Right atrium auricular region (tissue), 2 donors: Measurements from ENCODE around the gene APOBR. TPM values are rescaled to one million over a fixed set of nuclear protein-coding genes. Genes with fewer than 3 reads are reported as not detected.
A peak's percentile ranks its signal among the peaks of the same experiment; 100 is the strongest.

Experiments
- DNase-seq: peaks from one replicate; pipeline ENCODE4 v3.0.0-alpha.2; 2019; ENCODE audit warnings: low spot score
- H3K27ac ChIP-seq, 2 donors: fragments of 200-600 bp; sonication (generic); 1 replicate in 1 of 2; 2 replicates in 1 of 2; pipeline ENCODE4 v1.5.1; 2016 to 2019
- H3K27me3 ChIP-seq, 2 donors: fragments of 200-600 bp; sonication (generic); one replicate each; pipeline versions ENCODE4 v1.5.1 to v1.6.0; 2017 to 2019
- H3K36me3 ChIP-seq: fragments of 200-600 bp; sonication (generic); one replicate; pipeline ENCODE4 v1.5.1; 2016
- H3K4me1 ChIP-seq, 2 donors: fragments of 200-600 bp; sonication (generic); one replicate each; pipeline versions ENCODE4 v1.5.1 to v1.6.0; 2017 to 2019
- H3K4me3 ChIP-seq, 2 donors: fragments of 200-600 bp; sonication (generic); 1 replicate in 1 of 2; 2 replicates in 1 of 2; pipeline ENCODE4 v1.5.1; 2017 to 2019; ENCODE audit warnings: mild to moderate bottlenecking in 1 of 2, moderate library complexity in 1 of 2
- H3K9me3 ChIP-seq, 2 donors: fragments of 200-600 bp; sonication (generic); one replicate each; pipeline ENCODE4 v1.5.1; 2019
- CTCF ChIP-seq, 2 donors: fragments of 200-600 bp; sonication (generic); IDR thresholded peaks; one replicate each; pipeline ENCODE4 v1.5.1; 2019; ENCODE audit warnings: antibody characterized with exemption in 2 of 2
- total RNA-seq, 2 donors: library from RNA; depleted of rRNA; stranded (reverse); fragments of >200 nt; gene quantifications; one replicate each; pipeline ENCODE4 v1.1.0, GENCODE V29; 2016

Gene APOBR
- total RNA-seq, 2 donors from 2014 or later, result 0.78 to 2.0 TPM

- Histone ChIP-seq H3K36me3 (no peaks in the 10 kb centered on the region), H3K27ac (no peak overlapping the region), H3K9me3 (no peaks in the 10 kb centered on the region), H3K4me3 (no peak overlapping the region), H3K27me3 (no peaks in the 10 kb centered on the region), H3K4me1 (peaks cover 0 to 12% of the 10 kb centered on the region in 2 donors)
- no peak for DNase-seq
- no peak for TF ChIP-seq CTCF (IDR thresholded peaks at IDR 0.05)
Measured at GRCh38 chr16:28529124-28529523, 34.7 kb downstream of the APOBR start.

GRCh38 chr16:28531777-28532744, 37.6 kb downstream of the APOBR start:
- no peaks in the 10 kb centered on the region for H3K9me3 ChIP-seq
- H3K4me3 ChIP-seq, result no peak overlapping the region
- no peaks in the 10 kb centered on the region for H3K27me3 ChIP-seq
- no peak for TF ChIP-seq CTCF (IDR thresholded peaks at IDR 0.05)
- DNase-seq, result peak; percentile 91
- H3K27ac ChIP-seq, result peak overlapping the region; percentile 34 to 68
- H3K4me1 ChIP-seq, result peaks cover 0 to 21% of the 10 kb centered on the region in 2 donors
- peaks cover 17% of the 10 kb centered on the region for H3K36me3 ChIP-seq

- Histone ChIP-seq H3K4me3 (no peak overlapping the region), H3K4me1 (peaks cover 0 to 31% of the 10 kb centered on the region in 2 donors), H3K9me3 (no peaks in the 10 kb centered on the region), H3K27ac (peak overlapping the region; percentile 34 to 68), H3K27me3 (no peaks in the 10 kb centered on the region), H3K36me3 (peaks cover 21% of the 10 kb centered on the region)
- DNase-seq, result no peak
- TF ChIP-seq CTCF (IDR thresholded peaks at IDR 0.05), result no peak
Measured at GRCh38 chr16:28532940-28533647, 38.7 kb downstream of the APOBR start.

GRCh38 chr16:28534542-28535373, 40.3 kb downstream of the APOBR start:
- H3K27me3 ChIP-seq, result no peaks in the 10 kb centered on the region
- peaks cover 0 to 42% of the 10 kb centered on the region in 2 donors for H3K4me1 ChIP-seq
- peak; percentile 87 for DNase-seq
- H3K36me3 ChIP-seq, result peaks cover 21% of the 10 kb centered on the region
- no peak for TF ChIP-seq CTCF (IDR thresholded peaks at IDR 0.05)
- no peaks in the 10 kb centered on the region for H3K9me3 ChIP-seq
- peak overlapping the region in 1 of 2 donors; percentile 68 for H3K27ac ChIP-seq
- no peak overlapping the region for H3K4me3 ChIP-seq

- H3K36me3 ChIP-seq, result peaks cover 21% of the 10 kb centered on the region
- peak overlapping the region; percentile 91 to 98 for H3K27ac ChIP-seq
- TF ChIP-seq CTCF (IDR thresholded peaks at IDR 0.05), result no peak
- DNase-seq, result no peak
- H3K9me3 ChIP-seq, result no peaks in the 10 kb centered on the region
- no peaks in the 10 kb centered on the region for H3K27me3 ChIP-seq
- H3K4me3 ChIP-seq, result peak overlapping the region; percentile 50 to 53
- H3K4me1 ChIP-seq, result peaks cover 0 to 37% of the 10 kb centered on the region in 2 donors
Measured at GRCh38 chr16:28537076-28537475, 42.6 kb downstream of the APOBR start.
